WTC11 (cell line): Measurements from ENCODE around the gene SYCN. TPM values are rescaled to one million over a fixed set of nuclear protein-coding genes. Genes with fewer than 3 reads are reported as not detected.
A peak's percentile ranks its signal among the peaks of the same experiment; 100 is the strongest.

Experiments used
- AR ChIP-seq: fragments of 250-450 bp; sonication (Bioruptor Pico); IDR thresholded peaks from 2 replicates; pipeline ENCODE4 v1.9.0; 2021; ENCODE audit warnings: mild to moderate bottlenecking
- ATF6 ChIP-seq: sonication (generic); formaldehyde crosslinking; IDR thresholded peaks from 2 replicates; pipeline ENCODE4 v1.8.1; 2023; ENCODE audit warnings: mild to moderate bottlenecking, missing genetic modification reagents
- CREB1 ChIP-seq: sonication (generic); formaldehyde crosslinking; IDR thresholded peaks from 2 replicates; pipeline ENCODE4 v1.8.0; 2023; ENCODE audit warnings: mild to moderate bottlenecking, missing genetic modification reagents
- ELF4 ChIP-seq: sonication (generic); formaldehyde crosslinking; IDR thresholded peaks from 2 replicates; pipeline ENCODE4 v1.8.1; 2022; ENCODE audit warnings: low read depth, mild to moderate bottlenecking, moderate library complexity, missing genetic modification reagents
- ESRRA ChIP-seq: sonication (generic); formaldehyde crosslinking; IDR thresholded peaks from 2 replicates; pipeline ENCODE4 v1.8.1; 2022; ENCODE audit warnings: mild to moderate bottlenecking, missing genetic modification reagents, borderline replicate concordance
- ETV6 ChIP-seq: sonication (generic); formaldehyde crosslinking; IDR thresholded peaks from 2 replicates; pipeline ENCODE4 v1.8.1; 2022; ENCODE audit warnings: mild to moderate bottlenecking, missing genetic modification reagents
- FOXP4 ChIP-seq: sonication (generic); formaldehyde crosslinking; IDR thresholded peaks from 2 replicates; pipeline ENCODE4 v1.8.0; 2022; ENCODE audit warnings: mild to moderate bottlenecking, missing genetic modification reagents
- IRF1 ChIP-seq: sonication (generic); formaldehyde crosslinking; IDR thresholded peaks from 2 replicates; pipeline ENCODE4 v1.8.0; 2023; ENCODE audit warnings: missing genetic modification reagents
- IRF2 ChIP-seq: sonication (generic); formaldehyde crosslinking; IDR thresholded peaks from 2 replicates; pipeline ENCODE4 v1.8.0; 2022; ENCODE audit warnings: low read depth, missing genetic modification reagents, borderline replicate concordance
- MYBL2 ChIP-seq: sonication (generic); formaldehyde crosslinking; IDR thresholded peaks from 2 replicates; pipeline ENCODE4 v1.8.1; 2023; ENCODE audit warnings: mild to moderate bottlenecking, moderate library complexity, missing genetic modification reagents
- NFYB ChIP-seq: sonication (generic); formaldehyde crosslinking; conservative IDR thresholded peaks from 2 replicates; pipeline ENCODE4 v1.8.0; 2022; ENCODE audit warnings: low read depth, missing genetic modification reagents
- OVOL2 ChIP-seq: fragments of 250-450 bp; sonication (Bioruptor Pico); IDR thresholded peaks from 2 replicates; pipeline ENCODE4 v1.9.0; 2021; ENCODE audit warnings: mild to moderate bottlenecking, borderline replicate concordance
- PRDM15 ChIP-seq: sonication (generic); formaldehyde crosslinking; IDR thresholded peaks from 2 replicates; pipeline ENCODE4 v1.8.0; 2022; ENCODE audit warnings: missing genetic modification reagents
- PREB ChIP-seq: sonication (generic); formaldehyde crosslinking; IDR thresholded peaks from 2 replicates; pipeline ENCODE4 v1.8.1; 2022; ENCODE audit warnings: mild to moderate bottlenecking, missing genetic modification reagents, moderate library complexity, borderline replicate concordance
- PRRX2 ChIP-seq: fragments of 250-450 bp; sonication (Bioruptor Pico); IDR thresholded peaks from 2 replicates; pipeline ENCODE4 v1.8.0; 2021; ENCODE audit warnings: mild to moderate bottlenecking
- SMAD4 ChIP-seq: sonication (generic); formaldehyde crosslinking; IDR thresholded peaks from 2 replicates; pipeline ENCODE4 v1.8.0; 2022; ENCODE audit warnings: mild to moderate bottlenecking, missing genetic modification reagents
- ZBTB43 ChIP-seq: sonication (generic); formaldehyde crosslinking; IDR thresholded peaks from 2 replicates; pipeline ENCODE4 v1.8.1; 2023; ENCODE audit warnings: mild to moderate bottlenecking, missing genetic modification reagents
- ZNF121 ChIP-seq: sonication (generic); formaldehyde crosslinking; IDR thresholded peaks from 2 replicates; pipeline ENCODE4 v1.8.0; 2023; ENCODE audit warnings: missing genetic modification reagents
- ZNF138 ChIP-seq: sonication (generic); formaldehyde crosslinking; conservative IDR thresholded peaks from 2 replicates; pipeline ENCODE4 v1.8.1; 2022; ENCODE audit warnings: mild to moderate bottlenecking, moderate library complexity, missing genetic modification reagents
- ZNF219 ChIP-seq: sonication (generic); formaldehyde crosslinking; IDR thresholded peaks from 2 replicates; pipeline ENCODE4 v1.8.0; 2023; ENCODE audit warnings: missing genetic modification reagents, mild to moderate bottlenecking, borderline replicate concordance
- ZNF317 ChIP-seq: sonication (generic); formaldehyde crosslinking; IDR thresholded peaks from 2 replicates; pipeline ENCODE4 v1.8.1; 2023; ENCODE audit warnings: low read depth, mild to moderate bottlenecking, moderate library complexity, missing genetic modification reagents, borderline replicate concordance
- ZNF396 ChIP-seq: fragments of 250-450 bp; sonication (Bioruptor Pico); IDR thresholded peaks from 2 replicates; pipeline ENCODE4 v1.8.0; 2021; ENCODE audit warnings: mild to moderate bottlenecking, moderate library complexity, borderline replicate concordance
- ZSCAN18 ChIP-seq: fragments of 250-450 bp; sonication (Bioruptor Pico); IDR thresholded peaks from 2 replicates; pipeline ENCODE4 v2.1.2; 2022; ENCODE audit warnings: mild to moderate bottlenecking, moderate library complexity
- total RNA-seq: library from RNA; stranded (reverse); gene quantifications from 3 replicates; pipeline ENCODE4 v1.2.3, GENCODE V29; 2021

SYCN gene
- total RNA-seq, 1 experiment from 2014 or later = 0.77 TPM

GRCh38 chr19:39246951-39247669 is 43.0 kb upstream of the SYCN start (continued):
- TF ChIP-seq ZBTB43 (CRISPR knock-in tag) (peak; percentile 80; the same call in 1 of the 2 replicates), ELF4 (CRISPR knock-in tag) (no peak), IRF2 (no peak), ETV6 (CRISPR knock-in tag) (peak; percentile 75; the same call in 1 of the 2 replicates), ESRRA (CRISPR knock-in tag) (no peak), ZNF121 (CRISPR knock-in tag) (no peak), ZSCAN18 (CRISPR knock-in tag) (no peak), NFYB (CRISPR knock-in tag) (peak; percentile 74), ATF6 (no peak), ZNF396 (CRISPR knock-in tag) (no peak), PRDM15 (peak; percentile 25; the same call in 1 of the 2 replicates), SMAD4 (CRISPR knock-in tag) (no peak), OVOL2 (no peak), PRRX2 (CRISPR knock-in tag) (no peak), FOXP4 (peak; percentile 83), IRF1 (CRISPR knock-in tag) (peak; percentile 87), CREB1 (CRISPR knock-in tag) (peak; percentile 82; the same call in 1 of the 2 replicates), AR (CRISPR knock-in tag) (no peak), ZNF317 (0 out of 2 replicates have a peak, but pooled peaks have one; percentile 58), ZNF219 (CRISPR knock-in tag) (no peak), MYBL2 (peak; percentile 91), PREB (CRISPR knock-in tag) (no peak), ZNF138 (CRISPR knock-in tag) (0 out of 2 replicates have a peak, but pooled peaks have one; percentile 20)
